GM19324 (cell line): ENCODE data around the gene DRC1.

ENCODE experiments used
- ATAC-seq: cut with Tn5 transposase; IDR thresholded peaks from one replicate; pipeline ENCODE4 v1.9.1; 2021; ENCODE audit warnings: mild to moderate bottlenecking, moderate library complexity; ENCODE audit not compliant: unreplicated experiment, low FRiP score

DRC1 gene

DNA sequence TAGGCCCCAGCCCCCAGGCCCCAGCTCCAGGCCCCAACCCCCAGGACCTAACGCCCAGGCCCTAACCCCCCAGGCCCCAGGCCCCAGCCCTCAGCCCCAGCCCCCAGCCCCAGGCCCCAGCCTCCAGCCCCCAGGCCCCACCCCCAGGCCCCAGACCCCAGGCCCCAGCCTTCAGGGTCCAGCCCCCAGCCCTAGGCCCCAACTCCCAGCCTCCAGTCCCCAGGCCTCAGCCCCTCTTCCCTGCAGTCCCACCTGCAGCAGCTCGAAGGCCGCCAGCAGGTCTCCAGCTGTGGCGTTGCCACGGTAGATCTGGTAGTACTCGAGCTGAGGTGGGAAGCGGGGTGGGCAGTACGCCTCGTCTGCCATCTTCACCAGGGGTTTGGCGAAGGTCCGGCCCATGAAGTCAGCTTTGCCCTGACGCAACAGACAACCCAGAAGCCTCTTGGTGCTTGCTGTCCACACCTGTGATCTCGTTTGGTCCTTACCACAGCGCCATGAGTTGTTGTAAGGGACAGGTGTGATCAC lies 72.6 kb downstream of the DRC1 start:
- no peak for ATAC-seq

DNA sequence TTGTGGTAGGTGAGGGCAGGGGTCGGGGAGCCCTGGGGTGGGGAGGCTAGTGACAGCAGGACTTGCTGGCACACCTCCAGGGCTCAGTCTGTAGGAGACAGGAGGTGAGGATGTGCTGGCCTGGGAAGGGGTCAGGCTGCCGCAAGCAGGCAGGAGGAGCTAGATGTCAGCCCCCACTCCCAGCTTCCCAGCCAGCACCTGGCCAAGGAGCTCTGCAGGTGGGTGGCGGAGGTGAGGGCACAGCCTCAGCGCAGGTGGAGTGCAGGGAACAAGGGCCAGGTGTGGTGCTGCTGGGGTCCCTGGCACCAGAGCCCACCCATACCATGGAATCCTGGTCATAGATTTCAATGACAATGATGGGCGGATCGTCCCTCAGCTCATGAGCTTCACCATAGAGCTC lies 73.3 kb downstream of the DRC1 start:
- no peak for ATAC-seq

DNA sequence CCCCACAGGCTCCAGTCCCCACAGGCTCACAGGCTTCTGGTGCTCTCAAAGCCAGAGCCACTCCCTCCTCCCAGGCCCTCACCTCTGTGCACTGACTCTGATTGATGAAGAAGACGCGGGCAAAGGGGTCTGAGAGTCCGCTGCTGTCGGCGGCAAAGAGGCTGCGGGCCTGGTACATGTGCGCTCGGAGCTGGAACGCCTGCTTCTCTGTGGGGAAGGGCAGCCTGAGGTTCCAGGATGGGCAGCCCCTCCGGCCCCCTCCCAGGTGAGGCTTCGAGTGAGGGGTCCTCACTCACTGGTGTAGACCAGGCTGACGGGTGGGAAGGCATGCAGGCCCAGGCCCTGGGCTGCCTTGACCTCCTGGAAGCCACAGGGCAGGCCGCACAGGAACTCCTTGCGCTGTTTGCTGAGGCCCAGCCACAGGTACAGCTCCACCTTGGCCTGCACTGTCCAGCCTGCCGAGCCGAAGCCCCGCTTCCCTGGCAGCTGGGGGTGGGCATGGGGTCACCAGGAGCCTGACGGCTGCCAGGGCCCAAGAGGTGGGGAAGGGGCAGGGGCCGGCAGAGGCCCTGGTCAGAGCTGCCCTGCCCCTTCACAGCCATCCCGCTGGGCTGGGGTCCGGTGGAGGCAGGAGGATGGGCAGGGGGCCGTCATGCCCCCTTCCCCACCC lies 74.2 kb downstream of the DRC1 start:
- no peak for ATAC-seq

DNA sequence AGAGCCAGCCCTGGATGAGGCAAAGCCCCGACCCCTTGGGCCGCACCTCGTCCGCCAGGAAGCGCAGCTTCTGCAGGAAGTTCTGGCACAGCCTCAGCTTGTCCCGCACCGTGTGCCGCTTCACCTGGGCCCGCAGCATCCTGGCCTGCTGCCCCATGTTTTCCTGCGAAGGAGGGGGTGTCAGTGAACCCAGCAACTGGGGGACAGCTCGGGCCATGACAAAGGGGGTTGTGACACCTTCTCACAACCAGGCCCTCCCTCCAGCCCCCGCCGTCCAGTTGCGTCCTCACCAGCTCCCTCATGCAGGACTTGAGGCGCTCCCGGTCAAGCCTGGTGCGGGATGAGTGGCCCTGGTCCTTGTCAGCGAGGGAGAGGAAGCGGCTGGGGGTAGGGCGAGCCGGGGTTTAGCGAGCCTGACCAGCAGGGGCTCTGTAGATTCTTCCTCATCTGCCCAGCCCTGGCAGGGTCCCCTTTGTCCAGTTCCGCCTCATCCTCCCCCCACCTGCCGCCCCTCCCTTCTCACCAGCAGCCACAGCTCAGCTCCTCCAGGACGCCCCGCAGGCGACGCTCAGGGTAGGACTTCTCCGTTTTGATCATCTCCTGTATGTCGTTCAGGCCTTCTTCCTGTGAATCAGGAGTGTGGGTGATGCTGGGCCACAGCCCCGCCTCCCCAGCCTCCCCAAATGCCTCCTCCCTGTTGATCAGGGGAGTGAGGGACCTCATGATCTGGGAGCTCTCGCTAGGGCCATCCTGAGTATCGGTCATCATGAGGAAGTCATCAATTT lies 75.6 kb downstream of the DRC1 start:
- ATAC-seq: no peak

DNA sequence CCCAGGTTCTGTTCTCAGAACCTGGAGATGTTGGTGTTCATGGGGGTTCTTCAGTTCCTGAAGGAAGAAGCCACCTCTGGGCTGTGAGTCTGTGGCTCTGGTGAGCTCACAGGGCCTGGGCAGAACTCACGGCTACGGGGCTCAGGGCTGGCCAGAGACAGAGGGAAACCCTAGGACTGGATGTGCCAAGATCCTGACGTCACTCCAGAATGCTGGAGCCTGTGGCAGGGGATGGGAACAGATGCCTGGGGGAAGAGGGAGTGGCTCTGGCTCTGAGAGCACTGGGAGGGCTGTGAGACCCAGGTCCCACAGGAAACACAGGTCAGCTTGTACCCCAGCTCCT lies 76.2 kb downstream of the DRC1 start, which contains the start of gene OTOF:
TSS of gene OTOF (minus strand) at position 214 of the 343 bp plus-strand sequence.
- no peak for ATAC-seq

DNA sequence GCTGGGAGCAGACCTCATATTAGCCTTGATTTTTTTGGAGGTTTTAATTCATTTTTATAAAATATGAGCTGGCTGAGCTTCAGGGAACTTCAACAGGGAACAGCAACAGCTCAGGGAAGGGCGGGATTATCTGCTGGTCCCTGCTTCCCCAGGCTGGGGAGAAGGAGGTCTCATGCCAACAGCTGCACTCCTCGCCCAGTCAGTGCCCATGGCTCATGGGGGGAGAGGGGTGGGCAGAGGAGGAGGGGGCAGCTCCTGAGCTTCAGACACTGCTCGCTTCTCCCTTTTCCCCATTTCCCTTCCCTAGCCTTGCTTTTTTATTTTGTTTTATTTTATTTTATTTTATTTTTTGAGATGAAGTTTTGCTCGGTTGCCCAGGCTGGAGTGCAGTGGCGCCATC lies 76.6 kb downstream of the DRC1 start:
- ATAC-seq: no peak

DNA sequence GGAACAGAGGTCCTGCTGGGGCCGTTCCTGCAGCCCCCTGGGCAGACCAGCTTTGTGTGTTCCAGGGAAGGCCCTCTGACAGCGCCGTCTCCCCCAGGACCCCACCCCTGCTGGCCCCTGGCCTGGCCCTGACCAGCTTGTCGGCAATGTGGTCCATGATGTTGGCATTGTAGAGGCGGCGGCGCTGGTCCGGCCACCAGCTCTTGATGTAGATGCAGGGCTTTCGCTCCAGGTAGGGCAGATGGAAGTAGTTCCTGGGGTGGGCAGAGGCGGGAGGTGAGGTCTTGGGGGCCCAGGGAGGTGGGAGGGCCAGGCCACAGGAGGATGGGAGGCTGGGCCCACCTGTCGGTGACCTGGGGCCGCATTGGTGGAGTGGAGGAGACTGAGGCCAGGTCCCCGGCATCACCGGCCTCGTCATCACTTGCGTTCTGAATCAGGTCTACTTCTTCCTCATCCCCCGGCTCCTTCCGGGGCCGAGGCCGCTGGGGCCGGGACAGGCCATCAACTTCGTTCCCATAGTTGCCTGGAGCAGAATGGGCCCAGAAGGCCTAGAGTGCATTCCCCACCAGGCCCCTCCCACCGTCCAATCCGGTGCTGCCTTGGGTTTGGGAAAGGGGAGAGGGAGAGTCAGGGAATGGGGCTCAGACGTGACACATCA lies 77.5 kb downstream of the DRC1 start:
- ATAC-seq: no peak

DNA sequence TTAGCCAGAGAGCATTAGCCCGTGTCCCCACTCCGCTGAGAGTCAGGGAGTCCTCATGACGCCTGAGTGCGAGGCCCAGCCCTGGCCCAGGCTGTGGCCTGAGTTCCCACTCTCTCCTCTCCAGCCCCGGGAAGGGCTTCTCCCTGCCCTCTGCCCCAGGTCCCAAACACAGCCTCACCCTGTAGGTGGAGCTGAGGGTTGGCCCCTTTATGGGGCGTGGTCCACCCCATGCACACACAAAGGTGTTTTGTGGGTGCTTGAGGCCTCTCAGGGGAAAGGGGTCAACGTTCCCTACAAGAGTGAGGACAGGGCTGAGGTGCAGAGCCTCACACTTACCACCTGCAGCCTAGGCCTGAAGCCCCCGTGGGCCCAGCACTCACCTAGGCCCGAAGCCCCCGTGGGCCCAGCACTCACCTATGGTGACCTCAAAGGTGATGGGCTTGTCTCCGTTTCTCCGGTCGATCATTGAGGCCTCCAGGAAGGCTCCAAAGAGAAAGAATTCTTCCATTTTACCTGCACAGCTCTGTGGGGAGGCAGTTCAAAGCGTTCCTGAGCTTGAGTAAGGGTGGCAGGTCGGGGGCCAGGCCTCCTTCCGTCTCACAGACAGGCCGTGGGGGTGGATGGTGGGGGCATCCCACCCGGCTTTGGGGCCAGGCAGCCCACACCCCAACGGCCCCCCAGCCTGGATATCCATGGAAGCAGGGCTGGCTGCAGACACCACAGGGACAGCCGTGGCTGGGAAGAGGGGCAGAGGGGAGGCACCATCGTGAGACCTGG lies 78.3 kb downstream of the DRC1 start:
- ATAC-seq: no peak

DNA sequence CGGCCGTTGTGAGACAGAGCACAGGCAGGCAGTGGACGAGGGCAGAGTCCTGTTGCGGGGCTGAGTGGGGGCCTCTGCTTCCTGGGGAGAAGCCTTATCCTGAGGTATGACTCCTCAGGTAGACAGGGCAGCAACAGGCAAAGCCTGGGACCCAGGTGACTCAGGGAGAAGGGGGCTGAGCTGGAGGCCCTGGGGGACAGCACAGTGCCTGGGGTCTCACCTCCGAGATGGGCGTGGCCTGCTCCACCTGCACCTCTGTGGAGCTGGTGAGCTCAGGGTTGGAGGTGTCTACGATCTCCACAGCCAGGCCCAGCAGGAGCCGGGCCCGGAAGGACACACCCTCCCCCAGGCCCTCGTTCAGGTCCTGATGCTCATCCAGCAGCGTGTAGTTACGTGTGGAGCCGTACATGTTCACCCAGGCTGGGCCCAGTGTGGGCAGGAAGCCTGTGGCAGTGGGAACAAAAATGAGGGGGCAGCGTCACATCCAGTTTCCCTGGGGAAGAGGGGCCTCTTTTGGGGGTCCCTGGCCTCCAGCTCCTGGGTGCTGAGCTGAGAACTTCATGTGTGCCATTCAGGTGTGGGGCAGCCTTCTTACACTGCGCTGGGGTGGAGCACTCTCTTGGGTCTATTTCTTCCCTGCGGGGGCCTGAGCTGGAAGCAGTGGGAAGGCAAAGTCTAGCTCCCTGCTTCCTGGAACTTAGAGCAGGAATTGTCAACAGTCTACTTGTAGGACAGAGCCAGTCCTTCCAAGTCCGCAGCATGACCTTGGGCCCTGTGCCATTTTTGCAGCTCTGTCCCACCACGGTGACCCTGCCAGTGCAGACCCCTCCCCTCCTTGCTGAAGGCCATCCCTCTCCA lies 79.1 kb downstream of the DRC1 start:
- no peak for ATAC-seq

DNA sequence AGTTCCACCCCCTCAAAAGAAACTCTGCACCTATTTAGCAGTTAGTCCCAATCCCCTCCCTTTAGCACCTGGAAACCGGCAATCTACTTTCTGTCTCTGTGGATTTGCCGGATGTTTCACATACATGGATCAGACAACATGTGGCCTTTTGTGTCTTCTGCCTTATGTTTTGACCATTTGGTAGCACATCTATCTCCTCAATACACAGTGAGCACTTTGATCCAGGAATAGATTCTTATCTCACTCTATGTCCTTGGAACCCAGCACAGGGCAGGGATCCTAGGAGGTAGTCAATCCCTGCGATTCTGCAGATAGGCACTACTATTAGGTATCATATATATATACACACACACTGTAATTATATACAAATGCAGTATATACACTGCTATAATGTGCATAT lies 80.0 kb downstream of the DRC1 start:
- no peak for ATAC-seq

DNA sequence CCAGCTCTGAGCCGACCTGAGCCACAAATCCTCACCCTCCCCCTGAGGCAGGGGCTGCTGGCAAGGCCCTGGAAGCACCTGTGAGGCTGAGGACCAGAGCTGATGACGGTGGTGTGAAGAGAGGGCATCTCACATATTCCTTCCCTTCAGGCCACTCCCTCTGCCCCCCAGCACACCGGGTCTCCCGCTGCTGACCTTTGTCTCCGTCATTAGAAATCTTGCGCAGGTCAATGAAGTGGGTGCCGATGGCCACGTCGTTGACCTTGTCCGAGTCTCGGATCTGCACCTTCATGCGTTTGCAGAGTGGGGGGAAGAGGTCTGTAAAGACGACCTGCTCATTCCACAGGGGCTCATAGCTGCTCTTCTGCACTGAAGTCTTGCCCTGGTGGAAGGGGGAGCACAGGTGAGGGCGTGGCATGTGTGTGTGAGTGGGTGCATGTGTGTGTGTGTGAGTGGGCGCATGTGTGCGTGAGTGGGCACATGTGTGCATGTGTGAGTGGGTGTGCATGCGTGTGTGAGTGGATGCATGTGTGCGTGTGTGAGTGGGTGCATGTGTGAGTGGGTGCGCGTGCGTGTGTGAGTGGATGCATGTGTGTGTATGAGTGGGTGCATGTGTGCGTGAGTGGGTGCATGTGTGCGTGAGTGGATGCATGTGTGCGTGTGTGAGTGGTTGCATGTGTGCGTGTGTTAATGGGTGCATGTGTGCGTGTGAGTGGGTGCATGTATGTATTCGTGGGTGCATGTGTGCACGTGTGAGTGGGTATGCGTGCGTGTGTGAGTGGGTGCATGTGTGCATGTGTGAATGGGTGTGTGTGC lies 80.7 kb downstream of the DRC1 start:
- ATAC-seq: no peak

DNA sequence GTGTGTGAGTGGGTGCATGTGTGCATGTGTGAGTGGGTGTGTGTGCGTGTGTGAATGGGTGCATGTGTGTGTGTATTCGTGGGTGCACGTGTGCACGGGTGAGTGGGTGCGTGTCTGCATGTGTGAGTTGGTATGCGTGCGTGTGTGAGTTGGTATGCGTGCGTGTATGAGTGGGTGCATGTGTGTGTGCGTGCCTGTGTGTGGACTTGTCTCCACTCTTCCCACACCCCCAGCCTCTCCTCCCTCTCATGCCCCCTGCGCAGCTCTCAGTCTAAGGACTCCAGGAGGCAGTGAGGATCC lies 81.3 kb downstream of the DRC1 start:
- no peak for ATAC-seq

DNA sequence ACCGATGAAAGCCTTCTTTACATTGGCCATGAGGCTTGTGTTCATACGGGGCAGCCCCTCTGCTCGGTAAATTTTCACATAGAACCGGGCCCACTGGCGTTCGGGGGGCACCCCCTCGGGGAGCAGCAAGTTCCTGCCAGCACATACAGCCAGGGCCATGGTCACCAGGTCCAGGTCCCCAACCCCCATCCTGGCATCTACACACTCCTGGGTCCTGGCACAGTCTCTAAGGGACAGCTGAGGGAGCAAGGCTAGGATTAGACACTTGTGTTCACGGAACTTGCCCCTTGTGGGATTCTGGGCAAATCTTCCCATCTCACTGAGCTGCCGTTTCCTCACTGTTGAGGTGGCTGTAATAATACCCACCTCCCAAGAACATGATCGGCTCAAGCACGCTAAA lies 81.8 kb downstream of the DRC1 start:
- no peak for ATAC-seq

DNA sequence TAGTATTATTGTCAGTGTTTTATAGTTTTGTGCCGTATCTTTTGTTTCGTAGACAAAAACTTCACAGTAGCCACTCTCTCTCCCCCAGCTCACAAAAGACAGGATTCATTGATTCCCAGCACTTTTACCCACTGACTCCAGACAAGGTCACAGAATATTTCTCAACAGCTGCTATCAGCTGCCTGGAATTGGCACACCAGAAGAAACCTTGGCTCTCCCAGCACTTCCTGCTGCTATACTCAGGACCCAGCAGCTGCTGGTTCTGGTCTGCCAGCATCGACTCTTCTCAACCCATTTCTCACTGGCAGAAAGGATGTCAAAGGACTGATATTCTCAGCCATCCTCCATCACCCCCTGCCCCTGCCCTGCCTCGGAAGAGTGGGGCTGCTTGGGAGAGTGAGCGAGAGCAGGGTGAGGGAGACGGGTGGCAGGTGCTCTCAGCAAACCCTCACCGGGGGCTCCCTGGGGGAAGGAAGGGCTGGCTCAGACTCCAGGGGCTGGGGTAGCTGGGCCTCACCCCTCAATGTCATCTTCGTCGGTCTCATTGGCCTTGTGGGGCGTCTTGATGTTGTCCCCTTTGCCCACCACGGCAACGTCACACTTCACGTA lies 82.3 kb downstream of the DRC1 start:
- ATAC-seq: no peak

DNA sequence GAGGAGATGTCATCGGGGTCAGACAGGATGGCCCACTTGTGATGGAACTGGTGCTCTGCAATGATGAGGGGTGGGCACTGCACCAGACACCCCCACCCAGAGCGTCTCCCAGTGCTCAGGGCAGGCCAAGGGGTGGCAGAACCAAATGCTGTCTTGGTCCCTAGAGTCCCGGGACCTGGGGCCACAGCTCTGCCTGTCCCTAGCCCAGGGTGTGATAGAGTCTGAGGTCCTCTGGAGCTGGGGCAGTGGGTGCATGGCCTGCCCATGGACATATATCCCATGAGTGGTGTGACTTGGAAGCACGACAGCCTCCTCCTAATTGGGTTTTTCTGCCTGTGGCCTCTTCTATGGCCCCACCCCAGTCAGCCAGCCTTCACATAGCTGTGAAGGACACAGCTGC lies 82.9 kb downstream of the DRC1 start:
- no peak for ATAC-seq

DNA sequence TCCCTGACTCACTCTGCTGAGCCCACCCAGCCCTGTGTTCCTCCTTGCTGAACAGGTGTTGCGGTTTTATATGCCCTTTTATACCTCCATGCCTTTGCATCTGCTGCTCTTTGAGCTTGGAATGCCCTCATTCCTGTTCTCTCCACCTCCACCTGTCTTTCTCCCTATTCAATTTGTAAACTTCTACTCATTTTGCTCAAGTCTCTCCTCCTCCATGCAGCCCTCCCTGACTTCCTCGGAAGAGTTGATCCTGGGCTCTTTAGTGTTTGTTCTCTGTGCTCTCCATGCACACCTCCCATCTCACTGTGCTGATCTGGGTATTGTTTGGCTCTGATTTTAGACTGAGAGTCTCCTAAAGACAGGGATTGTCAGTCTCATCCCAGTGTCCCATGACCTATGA lies 83.4 kb downstream of the DRC1 start:
- ATAC-seq: no peak

DNA sequence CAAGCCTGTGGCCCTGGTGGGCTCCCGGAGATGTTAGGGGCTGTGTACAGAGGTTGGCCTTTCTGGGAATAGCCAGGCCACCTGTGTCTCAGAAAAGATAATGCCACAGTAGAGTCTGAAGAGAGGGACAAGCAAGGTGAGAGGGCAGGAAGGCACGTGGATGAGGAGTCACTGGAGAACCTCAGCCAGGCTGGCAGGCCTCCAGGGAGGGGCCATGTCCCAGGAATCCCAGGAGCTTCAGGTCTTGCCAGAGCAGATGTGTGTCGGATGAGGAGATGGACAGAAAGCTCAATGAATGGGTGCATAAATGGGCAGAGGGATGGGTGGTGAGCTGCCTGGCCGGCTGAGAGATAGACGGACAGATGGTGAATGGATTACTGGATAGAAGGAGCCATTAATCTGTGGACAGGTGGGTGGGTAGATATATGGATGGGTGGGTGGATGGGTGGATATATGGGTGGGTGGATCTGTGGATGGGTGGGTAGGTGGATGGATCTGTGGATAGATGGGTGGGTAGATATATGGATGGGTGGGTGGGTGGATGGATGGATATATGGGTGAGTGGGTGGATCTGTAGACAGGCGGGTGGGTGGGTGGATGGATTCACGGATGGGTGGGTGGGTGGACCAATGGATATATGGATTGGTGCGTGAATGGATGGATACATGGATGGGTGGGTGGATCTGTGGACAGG lies 84.2 kb downstream of the DRC1 start:
- ATAC-seq: no peak

DNA sequence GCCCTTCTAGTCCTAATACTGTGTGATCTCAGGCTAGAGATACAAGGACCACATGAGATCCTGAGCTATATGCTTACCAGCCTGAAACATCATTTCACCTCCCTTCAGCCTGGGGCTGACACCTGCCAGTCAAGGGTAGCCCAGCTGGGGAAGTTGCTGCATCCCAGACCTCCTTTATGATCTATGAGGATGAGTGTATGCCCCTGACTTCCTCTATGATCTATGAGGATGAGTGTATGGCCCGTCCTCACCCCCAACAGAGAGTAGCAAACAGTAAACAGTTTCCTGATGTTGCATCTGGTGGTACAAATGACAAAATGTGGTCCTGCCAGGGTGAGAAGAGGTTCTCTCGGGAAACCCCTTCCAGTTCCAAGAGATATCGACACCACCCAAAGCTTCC lies 85.1 kb downstream of the DRC1 start:
- no peak for ATAC-seq
